Putamen (tissue), 1 donor: ENCODE measurements around the gene ZMYND12.
"Not testable (repeated sequence)": the region's sequence is repeated elsewhere in the genome, so short reads cannot be mapped to it uniquely, and the experiment has no call there.

ENCODE experiments used
- DNase-seq: peaks from one replicate; pipeline ENCODE4 v3.0.0-alpha.2; 2016; ENCODE audit warnings: low spot score

The ZMYND12 gene, protein sequence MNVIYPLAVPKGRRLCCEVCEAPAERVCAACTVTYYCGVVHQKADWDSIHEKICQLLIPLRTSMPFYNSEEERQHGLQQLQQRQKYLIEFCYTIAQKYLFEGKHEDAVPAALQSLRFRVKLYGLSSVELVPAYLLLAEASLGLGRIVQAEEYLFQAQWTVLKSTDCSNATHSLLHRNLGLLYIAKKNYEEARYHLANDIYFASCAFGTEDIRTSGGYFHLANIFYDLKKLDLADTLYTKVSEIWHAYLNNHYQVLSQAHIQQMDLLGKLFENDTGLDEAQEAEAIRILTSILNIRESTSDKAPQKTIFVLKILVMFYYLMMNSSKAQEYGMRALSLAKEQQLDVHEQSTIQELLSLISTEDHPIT

DNA sequence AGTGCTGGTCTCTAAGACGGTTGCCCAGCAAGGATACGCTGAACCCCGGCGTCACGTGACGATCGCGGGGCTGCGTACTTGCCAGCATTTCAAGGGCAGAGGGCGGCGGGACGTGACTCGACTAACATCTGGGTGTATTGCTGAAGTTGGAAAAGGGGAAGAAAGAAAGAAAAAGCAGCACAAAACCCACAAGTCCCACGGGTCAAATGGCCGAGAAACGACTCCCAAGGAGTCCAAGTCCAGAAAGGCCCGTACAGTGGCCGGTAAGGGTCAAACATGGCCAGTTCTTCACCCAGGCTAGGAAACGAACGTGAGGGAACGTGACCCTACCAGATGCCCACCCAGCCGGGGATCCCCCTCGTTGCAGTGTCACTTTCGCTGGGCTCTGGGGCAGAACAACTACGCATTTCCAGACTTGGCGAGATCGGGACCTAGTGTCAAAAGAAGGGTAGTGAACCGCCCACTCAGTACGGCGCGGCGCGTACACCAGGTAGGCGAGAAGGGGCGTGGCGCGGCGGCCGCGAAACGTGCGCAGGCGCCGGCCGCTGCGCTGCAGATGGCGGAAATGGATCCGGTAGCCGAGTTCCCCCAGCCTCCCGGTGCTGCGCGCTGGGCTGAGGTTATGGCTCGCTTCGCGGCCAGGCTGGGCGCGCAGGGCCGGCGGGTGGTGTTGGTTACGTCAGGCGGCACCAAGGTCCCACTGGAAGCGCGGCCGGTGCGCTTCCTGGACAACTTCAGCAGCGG lies at the start of gene ZMYND12, which contains the start of gene PPCS:
Gene ZMYND12, minus strand, starts transcription at position 13 of the 744 bp plus-strand sequence. CDS start 25 bp downstream, outside the sequence.
Gene PPCS, plus strand, starts transcription at position 534 of the 744 bp plus-strand sequence. Its CDS starts 23 bp downstream, at position 557.
- peak; percentile 82 for DNase-seq

DNA sequence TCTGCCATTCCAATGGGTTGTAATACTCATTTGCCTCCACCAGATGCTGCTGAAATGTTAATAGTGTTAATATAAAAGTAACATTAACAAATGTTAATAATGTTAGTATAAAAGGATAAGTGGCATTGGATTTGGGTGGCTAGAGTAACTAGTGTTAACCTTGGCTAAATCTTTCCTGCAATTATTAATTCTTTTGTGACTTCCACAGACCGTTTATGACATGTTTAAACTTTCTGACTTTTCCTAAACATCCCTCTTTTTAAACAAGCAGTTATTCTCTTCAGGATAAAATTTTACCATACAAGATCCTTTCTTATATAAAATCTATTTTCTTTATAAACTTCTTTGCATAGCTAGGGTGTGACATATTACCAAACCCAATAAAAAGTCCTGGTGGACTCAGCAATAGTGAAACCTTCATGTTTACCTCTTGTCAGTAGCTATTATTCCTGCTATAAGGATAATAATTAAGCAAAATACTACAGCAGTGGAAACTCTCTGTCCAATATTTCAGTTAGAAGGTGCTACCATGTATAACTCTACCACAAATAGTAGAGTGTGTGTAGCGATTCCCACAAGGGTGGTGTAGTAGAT lies 48.8 kb upstream of the ZMYND12 start:
- DNase-seq, result no peak

DNA sequence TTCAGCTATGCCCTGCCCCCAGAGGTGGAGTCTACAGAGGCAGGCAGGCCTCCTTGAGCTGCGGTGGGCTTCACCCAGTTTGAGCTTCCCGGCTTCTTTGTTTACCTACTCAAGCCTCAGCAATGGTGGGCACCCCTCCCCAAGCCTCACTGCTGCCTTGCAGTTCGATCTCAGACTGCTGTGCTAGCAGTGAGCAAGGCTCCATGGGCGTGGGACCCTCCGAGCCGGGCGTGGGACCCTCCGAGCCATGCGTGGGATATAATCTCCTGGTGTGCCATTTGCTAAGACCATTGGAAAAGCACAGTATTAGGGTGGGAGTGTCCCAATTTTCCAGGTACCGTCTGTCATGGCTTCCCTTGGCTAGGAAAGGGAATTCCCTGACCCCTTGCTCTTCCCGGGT lies 46.2 kb upstream of the ZMYND12 start:
- not testable (repeated sequence) for DNase-seq

DNA sequence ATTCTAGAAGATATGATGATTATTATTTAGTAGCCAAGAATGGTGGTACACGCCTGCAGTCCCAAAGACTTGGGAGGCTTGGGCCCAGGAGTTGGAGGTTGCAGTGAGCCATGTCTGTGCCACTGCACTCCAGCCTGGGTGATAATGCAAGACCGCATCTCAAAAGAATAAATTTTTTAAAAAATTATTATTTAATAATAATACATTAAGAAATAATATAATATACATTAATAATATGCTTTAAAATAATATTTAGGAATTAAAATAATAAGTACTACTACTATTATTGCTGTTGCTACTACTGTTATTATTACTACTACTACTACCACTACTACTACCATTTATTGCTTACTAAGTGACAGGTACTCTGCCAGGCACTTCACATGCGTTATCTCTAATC lies 34.4 kb upstream of the ZMYND12 start:
- DNase-seq, result no peak

DNA sequence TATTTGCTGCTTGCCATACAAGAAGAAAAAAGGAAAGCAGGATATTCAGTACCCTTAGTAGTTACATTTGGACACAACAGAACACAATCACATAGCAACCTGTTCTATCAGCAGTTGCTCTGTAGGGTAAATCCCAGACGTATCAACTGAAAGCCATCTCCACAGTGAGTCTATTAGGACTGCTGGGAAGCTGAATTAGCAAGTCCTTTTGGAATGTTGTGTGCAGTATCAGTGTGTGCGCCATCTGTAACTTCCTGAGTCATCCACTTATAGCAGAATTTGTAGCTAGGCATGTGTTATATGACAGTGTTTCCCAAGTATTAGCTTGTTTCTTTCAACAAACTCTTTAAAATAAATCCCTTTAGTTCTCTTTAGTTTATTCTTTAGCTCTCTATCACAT lies 28.6 kb upstream of the ZMYND12 start:
- no peak for DNase-seq

DNA sequence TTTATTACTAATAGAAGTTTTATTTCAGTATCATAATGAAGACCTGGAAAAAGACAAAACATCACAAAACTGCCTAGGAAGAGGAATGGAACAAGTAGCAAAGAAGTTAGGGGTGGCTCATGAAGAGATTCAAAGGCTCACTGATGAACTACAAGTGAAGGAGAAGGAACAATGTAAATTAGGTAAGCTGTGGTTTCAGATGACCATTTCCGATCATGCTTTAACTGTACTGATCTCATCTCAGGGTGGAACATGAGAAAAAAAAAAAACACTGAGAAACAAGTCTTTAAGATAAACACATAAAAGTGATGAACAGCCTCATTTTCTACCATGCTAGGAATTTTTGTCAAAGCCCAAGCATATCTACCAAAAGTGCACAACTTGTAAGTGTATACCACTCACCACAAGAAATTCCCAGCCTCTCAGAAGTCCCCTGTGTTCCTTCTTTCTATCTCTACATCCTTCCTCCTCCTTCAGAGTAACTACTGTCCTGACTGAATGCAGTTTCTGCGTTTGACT lies 26.9 kb upstream of the ZMYND12 start:
- DNase-seq, result no peak

DNA sequence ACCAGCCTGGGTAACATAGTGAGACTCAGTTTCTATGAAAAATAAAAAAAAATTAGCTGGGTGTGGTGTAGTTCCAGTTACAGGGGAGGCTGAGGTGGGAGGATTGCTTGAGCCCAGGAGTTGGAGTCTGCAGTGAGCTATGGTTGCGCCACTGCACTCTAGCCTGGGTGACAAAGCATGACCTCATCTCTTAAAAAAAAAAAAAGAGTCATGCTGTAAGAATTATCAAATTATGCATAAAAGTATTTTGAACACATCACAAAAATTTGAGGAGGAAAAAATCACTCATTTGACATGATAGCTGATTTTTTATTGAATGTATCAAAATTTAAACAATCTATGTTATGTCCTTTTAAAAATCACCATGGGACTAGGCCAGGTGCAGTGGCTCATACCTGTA lies 25.1 kb upstream of the ZMYND12 start:
- DNase-seq, result no peak

DNA sequence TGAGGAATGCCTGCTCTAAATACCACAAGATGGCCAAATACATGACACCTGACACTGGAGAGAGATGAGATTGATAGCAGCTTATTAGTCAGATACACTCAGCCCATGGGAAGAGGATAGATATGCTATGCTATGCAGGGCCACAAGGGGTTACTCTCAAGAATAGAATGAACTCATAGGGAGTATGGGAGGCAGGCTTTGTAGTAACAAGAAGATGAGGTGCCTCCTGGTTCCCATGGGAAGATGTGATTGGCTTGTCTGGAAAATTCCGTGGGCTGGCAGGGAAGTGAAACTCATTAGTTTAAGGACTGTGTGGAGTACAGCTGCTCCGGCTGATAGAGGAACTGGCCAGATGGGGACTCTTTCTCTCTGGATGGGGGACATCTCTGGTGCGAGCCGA lies 23.8 kb upstream of the ZMYND12 start:
- DNase-seq, result no peak

DNA sequence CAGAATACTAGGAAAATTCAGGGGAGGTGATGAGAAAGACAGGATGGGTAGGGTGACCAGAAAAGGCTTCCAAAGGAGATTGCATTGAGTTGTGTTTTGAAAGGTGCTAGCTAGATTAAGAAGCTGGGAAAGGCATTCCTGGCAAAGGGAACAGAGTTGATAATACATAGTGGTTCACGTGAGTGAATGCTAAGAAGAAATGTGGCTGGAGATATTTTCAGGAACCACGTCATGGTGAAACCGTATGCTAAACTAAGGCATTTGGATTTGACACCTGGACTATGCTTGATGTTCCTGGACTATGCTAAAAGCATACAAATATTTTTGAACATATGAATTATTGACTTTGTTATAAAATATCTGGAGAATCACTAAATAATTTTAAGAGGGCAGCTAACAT lies 22.0 kb upstream of the ZMYND12 start:
- DNase-seq, result no peak

DNA sequence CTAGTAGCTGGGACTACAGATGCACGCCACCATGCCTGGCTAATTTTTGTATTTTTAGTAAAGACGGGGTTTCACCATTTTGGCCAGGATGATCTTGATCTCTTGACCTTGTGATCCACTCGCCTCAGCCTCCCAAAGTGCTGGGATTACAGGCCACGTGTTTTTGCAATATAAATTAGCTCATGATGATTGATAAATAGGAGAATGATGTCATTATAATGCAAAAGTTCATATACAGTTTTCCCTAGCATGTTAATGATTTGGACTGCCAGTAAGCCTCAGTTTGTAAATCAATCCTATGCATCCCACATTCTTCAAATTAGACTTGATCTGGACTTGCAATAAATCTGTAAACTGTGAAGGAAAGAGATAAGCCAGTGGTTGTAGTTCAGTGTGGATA lies 21.5 kb upstream of the ZMYND12 start:
- DNase-seq, result not testable (repeated sequence)

DNA sequence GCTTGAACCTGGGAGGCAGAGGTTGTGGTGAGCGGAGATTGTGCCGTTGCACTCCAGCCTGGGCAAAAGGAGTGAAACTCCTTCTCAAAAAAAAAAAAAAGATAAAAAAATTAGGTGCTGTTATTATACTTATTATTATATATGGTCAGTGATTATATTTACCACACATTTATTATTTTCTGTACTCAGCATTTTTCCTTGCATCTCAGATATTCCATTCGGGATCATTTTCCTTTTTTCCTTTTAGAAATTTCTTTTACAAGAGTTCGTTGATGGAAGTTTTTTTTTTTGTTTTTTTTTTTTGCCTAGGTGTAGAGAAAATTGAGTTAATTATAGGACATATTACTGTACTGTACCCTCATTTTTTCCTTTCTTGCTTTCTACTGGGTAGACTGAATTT lies 20.8 kb upstream of the ZMYND12 start:
- DNase-seq, result no peak

DNA sequence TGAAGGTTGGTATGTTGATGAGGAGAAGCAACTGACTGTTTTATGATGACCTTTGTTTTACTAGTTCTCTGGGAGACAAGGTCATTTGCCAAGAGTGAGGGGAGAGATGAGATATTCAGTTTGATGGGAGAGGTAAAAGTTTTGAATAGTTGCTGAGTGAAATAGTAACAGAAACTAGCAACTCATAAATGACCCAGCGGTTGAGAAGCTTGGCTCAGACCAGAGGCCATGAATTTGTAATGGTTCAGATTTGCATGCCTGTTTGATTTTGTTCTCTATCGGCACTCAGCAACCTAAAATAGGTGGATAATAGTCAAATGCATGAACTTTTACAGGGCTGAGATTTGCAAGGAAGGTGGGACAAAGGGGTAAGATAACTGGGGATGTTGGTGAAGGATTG lies 13.9 kb upstream of the ZMYND12 start:
- no peak for DNase-seq

DNA sequence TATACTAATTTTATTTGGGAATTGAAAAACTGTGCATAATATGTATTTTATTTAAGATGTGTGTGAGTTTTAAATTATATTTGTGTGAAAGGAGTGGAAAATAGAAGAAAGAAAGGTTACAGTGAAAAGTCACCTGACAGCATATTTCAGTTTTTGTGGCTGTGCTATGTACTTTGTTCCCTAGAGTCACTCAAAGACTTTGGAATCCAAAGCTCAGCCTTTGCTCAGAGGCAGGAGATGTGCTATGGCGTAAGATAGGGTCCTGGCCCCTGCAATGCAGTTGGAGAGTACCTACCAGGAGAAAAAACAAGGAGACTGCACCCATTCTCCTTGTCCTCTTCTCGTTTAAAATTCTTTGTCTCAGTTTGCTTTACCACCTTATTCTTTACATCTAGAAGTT lies 10.2 kb upstream of the ZMYND12 start:
- DNase-seq, result no peak

DNA sequence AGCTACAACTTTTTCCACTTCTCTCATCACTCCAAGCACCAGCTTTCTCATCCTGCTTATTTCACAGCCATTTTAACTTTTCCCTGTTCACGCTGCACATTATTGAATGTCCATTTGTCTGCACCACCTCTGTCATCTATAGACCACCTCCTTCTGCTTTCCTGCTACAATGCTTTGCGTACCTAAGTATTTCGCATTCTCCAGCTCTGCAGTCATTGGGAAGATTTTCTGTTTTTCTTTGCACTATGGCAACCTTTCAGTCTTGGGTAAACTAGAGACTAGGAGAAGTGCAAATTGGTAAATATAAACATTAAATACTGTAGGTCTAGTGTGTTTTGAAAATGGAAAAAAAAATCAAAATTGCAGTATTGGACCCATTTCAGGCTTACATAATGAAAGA lies 8.1 kb upstream of the ZMYND12 start:
- DNase-seq, result no peak

DNA sequence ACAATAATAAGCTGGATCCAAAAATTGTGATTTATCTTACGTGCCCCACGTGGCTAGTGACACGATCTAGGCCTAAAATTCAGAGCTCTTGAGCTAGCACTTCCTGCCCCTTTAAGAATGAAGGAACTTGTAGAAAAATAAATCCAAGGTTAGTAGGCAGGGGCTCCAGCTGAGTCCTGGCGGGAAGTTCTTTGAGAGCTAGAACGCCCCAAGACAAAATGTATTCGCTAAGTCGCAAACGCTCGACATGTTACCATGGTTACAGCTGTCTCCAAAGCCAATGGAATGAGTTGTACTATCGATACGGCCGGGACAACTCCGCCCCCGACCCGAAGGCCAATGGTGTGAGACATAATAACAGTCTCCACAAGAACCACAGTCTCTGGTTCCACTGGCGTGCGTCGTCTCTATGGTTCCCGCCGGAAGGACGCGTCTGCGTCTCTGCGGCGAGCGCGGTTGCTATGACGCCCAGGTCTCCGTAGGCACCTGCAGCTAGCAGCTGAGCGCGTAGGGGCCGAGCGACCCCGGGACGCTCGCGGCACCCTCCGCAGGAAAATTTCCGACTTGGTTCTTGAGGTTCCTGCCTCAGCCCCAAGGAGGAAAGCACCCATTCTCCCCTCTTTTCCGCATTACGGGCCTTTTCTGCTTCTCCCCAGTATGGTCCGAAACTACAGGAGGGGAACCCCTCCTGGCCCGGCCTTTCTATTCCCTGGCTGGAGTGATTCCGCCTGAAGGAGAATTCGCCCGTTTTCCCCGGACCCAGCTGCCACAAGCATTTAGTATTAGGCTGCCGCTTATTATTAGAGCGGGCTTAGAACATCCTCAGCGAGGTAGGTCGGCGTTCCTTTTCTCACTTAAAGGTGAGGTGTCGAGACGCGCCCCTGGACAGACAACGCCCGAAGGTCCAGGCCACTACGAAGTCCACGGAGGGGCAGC lies 7.3 kb upstream of the ZMYND12 start, which contains the start of gene CCDC30:
Gene CCDC30, plus strand, starts transcription at position 459 of the 936 bp plus-strand sequence. CDS start 17,266 bp downstream, outside the sequence.
- peak; percentile 96 for DNase-seq

DNA sequence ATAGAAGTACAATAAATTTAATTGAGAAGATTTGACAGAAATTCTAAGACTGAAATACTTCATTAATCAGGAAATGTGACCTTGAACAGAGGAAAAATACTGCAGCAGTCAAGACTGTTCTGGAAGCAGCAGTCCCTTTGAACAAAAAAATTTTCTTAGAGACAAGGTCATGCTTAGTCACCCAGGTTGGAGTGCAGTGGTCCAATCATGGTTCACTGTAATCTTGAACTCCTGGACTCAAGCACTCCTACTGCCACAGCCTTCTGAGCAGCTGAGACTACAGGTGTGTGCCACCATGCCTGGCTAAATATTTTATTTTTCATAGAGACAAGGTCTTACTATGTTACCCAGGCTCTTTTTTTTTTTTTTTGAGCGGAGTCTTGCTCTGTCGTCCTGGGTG lies 5.4 kb upstream of the ZMYND12 start:
- DNase-seq, result no peak

DNA sequence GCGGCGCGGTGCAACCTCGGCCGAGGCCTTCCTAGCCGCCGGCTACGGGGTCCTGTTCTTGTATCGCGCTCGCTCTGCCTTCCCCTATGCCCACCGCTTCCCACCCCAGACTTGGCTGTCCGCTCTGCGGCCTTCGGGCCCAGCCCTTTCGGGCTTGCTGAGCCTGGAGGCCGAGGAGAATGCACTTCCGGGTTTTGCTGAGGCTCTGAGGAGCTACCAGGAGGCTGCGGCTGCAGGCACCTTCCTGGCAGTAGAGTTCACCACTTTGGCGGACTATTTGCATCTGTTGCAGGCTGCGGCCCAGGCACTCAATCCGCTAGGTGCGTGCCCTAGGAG lies 900 bp upstream of the ZMYND12 start:
- peak; percentile 57 for DNase-seq

DNA sequence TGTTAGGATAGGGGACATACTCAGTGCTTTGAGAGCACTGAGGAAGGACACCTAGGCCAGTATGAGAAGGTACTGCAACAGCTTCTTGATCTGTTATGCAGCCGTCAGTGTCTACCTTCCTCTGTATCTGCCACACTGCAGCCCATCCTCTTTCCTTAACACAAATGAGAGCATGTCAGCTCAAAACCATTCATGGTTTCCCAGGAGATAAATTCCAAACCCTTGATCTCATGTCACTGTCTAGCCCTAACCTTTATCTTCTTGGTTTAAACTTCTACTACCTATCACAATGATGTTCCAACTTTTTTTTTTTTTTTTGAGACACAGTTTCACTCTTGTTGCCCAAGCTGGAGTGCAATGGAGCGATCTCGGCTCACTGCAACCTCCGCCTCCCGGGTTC lies 1.4 kb downstream of the ZMYND12 start:
- no peak for DNase-seq

DNA sequence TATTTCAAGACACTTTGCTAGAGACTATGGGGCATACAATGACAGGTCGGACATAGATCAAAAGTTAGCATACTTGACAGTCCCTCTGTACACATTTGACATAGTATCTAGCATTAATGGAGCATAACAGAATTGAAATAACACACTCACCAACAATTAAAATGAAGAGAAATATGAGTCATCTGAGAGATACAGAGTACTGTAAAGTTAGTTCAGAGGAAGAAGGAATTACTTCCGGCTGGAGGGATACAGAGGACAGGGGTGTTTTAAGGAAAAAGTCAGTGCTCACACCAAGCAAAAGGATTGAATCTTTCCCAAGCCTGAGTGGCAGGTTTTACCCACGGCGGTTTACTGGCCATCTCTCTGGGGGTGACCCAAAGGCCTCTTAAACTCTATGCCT lies 2.4 kb downstream of the ZMYND12 start:
- DNase-seq, result no peak

DNA sequence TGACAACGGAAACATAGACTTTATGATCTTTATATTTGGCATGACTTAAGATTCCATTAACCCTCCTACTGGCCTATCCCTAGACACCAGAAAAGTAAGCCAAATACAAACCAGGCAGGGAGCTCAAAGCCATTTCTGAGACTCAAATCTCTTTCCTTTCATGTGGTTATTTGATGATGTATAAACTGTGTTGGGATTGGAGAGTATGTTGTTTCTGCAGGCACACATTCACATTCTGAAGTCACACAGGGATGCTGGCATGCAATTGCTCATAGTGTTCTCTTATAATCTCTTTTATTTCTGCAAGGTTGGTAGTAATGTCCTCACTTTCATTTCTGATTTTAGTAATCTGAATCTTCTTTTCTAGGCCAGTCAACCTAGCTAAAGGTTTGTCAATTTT lies 5.8 kb downstream of the ZMYND12 start:
- no peak for DNase-seq

DNA sequence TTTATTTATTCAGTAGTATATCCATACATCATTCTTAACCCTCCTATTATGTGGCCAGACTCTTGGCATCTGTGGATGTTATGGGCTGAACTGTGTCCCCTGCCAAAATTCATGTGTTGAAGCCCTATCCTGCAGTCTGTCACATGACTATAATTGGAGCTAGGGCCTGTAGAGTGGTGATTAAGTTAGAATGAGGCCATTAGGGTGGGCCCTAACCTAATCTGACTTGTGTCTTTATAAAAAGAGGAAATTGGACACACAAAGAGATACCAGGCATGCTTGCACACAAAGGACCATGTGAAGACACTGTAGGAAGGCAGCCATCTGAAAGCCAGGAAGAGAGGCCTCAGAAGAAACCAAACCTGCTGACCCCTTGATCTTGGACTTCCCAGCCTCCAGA lies 6.6 kb downstream of the ZMYND12 start:
- no peak for DNase-seq

DNA sequence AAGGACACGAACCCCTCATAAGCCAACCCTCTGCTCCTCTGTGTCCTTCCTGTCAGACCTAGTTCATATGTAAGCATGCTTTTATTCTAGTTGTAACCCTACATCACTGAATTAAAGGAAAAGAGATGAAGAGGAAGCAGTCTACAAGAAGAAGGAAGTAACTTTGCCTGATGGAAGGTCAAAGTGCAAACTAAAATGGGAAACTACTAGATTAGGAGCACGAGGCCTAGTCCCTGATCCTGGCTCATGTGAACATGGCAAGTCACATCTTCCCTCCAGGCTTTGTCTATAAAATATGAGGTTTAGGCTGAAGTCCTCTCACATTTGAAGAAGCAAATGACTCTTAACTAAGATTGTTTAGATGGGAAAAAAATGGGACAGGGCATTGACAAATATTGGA lies 13.2 kb downstream of the ZMYND12 start:
- no peak for DNase-seq
